ENCODE data around the gene DCLK1. TPM values are rescaled to one million over a fixed set of nuclear protein-coding genes. Genes with fewer than 3 reads are reported as not detected.

Gene DCLK1
- total and polyA plus RNA-seq, 4 experiments from 2014 or later: not detected

DNA sequence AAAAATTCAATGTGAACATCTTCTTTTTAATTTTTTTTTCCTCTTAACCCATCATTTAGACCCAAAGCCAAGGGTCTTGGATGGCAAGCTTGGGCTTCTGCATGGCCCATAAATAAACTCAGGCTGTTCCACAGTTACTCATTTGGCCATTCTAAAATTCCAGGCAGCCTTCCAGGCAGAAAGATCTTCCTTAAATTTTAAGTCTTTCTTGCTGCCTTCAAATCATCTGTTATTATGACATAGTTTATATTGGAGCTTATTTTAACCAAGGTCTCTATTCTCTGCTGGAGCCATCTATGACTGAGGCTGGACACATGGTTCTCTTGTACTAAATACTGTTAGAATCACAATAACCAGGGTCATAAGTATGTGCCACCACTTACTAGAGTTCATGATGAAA lies 337.4 kb downstream of the DCLK1 start:
- ChIA-PET CTCF (ENCODE audit: partially characterized antibody) (interaction anchor here (1.6 kb wide), 1 partner anchor 9 kb away, joined by 3 read pairs; no protein-coding TSS in a partner anchor), POLR2A (ENCODE audit: partially characterized antibody) (no interaction called here)
- H3K4me1 Mint-ChIP-seq: no peaks in the 10 kb centered on the region
- intact Hi-C loops (cut with micrococcal nuclease): no loop called here
- H3K36me3 Mint-ChIP-seq: no peaks in the 10 kb centered on the region
- no peak for DNase-seq
- no peak overlapping the region for H3K27ac Mint-ChIP-seq
- no peak overlapping the region for H3K4me3 ChIP-seq (ENCODE audit: low read length in 2 of 2)
- no peaks in the 10 kb centered on the region for H3K27me3 Mint-ChIP-seq
- H3K9me3 ChIP-seq (ENCODE audit: control insufficient read depth in 1 of 2, low read length in 2 of 2): no peaks in the 10 kb centered on the region
- no peak overlapping the region for H3K4me3 Mint-ChIP-seq
- H3K27me3 ChIP-seq (ENCODE audit: insufficient read depth, low read length): no peaks in the 10 kb centered on the region
- H3K36me3 ChIP-seq (ENCODE audit: insufficient read depth, low read length): no peaks in the 10 kb centered on the region
- H3K27ac ChIP-seq (ENCODE audit: low read depth, low read length): no peak overlapping the region
- H3K4me1 ChIP-seq (ENCODE audit: insufficient read depth, low read length): no peaks in the 10 kb centered on the region
- peaks cover 0 to 3% (median 0%) of the 10 kb centered on the region in 8 donors for H3K9me3 Mint-ChIP-seq

- H3K9me3 ChIP-seq (ENCODE audit: control insufficient read depth in 1 of 2, low read length in 2 of 2): no peaks in the 10 kb centered on the region
- Mint-ChIP-seq H3K4me1 (no peaks in the 10 kb centered on the region), H3K36me3 (no peaks in the 10 kb centered on the region), H3K27me3 (no peaks in the 10 kb centered on the region), H3K27ac (no peak overlapping the region), H3K9me3 (peaks cover 0 to 3% (median 0%) of the 10 kb centered on the region in 8 donors), H3K4me3 (no peak overlapping the region)
- ChIA-PET CTCF (ENCODE audit: partially characterized antibody) (interaction anchor here (1.6 kb wide), 1 partner anchor 10 kb away, joined by 3 read pairs; no protein-coding TSS in a partner anchor), POLR2A (ENCODE audit: partially characterized antibody) (no interaction called here)
- no peak for DNase-seq
- H3K36me3 ChIP-seq (ENCODE audit: insufficient read depth, low read length): no peaks in the 10 kb centered on the region
- no peaks in the 10 kb centered on the region for H3K4me1 ChIP-seq (ENCODE audit: insufficient read depth, low read length)
- no peaks in the 10 kb centered on the region for H3K27me3 ChIP-seq (ENCODE audit: insufficient read depth, low read length)
- intact Hi-C loops (cut with micrococcal nuclease): no loop called here
- H3K4me3 ChIP-seq (ENCODE audit: low read length in 2 of 2): no peak overlapping the region
- no peak overlapping the region for H3K27ac ChIP-seq (ENCODE audit: low read depth, low read length)
These were observed 338.3 kb downstream of the DCLK1 start for GRCh38 chr13:35792911-35793310.

GRCh38 chr13:35792021-35792420 lies 339.2 kb downstream of the DCLK1 start:
- no peaks in the 10 kb centered on the region for H3K36me3 Mint-ChIP-seq
- Histone ChIP-seq H3K36me3 (ENCODE audit: insufficient read depth, low read length) (no peaks in the 10 kb centered on the region), H3K27me3 (ENCODE audit: insufficient read depth, low read length) (no peaks in the 10 kb centered on the region), H3K4me3 (ENCODE audit: low read length in 2 of 2) (no peak overlapping the region), H3K9me3 (ENCODE audit: control insufficient read depth in 1 of 2, low read length in 2 of 2) (no peaks in the 10 kb centered on the region), H3K27ac (ENCODE audit: low read depth, low read length) (no peak overlapping the region), H3K4me1 (ENCODE audit: insufficient read depth, low read length) (no peaks in the 10 kb centered on the region)
- CTCF ChIA-PET (ENCODE audit: partially characterized antibody): no interaction called here
- H3K9me3 Mint-ChIP-seq: peaks cover 0 to 3% (median 0%) of the 10 kb centered on the region in 8 donors
- no peak overlapping the region for H3K4me3 Mint-ChIP-seq
- H3K27ac Mint-ChIP-seq: no peak overlapping the region
- no peak for DNase-seq
- H3K27me3 Mint-ChIP-seq: no peaks in the 10 kb centered on the region
- POLR2A ChIA-PET (ENCODE audit: partially characterized antibody): no interaction called here
- intact Hi-C loops (cut with micrococcal nuclease): no loop called here
- H3K4me1 Mint-ChIP-seq: no peaks in the 10 kb centered on the region

- H3K4me3 Mint-ChIP-seq: no peak overlapping the region
- Histone ChIP-seq H3K4me1 (ENCODE audit: insufficient read depth, low read length) (no peaks in the 10 kb centered on the region), H3K36me3 (ENCODE audit: insufficient read depth, low read length) (no peaks in the 10 kb centered on the region), H3K9me3 (ENCODE audit: control insufficient read depth in 1 of 2, low read length in 2 of 2) (no peaks in the 10 kb centered on the region), H3K27ac (ENCODE audit: low read depth, low read length) (no peak overlapping the region), H3K27me3 (ENCODE audit: insufficient read depth, low read length) (no peaks in the 10 kb centered on the region), H3K4me3 (ENCODE audit: low read length in 2 of 2) (no peak overlapping the region)
- H3K27me3 Mint-ChIP-seq: no peaks in the 10 kb centered on the region
- H3K27ac Mint-ChIP-seq: no peak overlapping the region
- no peaks in the 10 kb centered on the region for H3K4me1 Mint-ChIP-seq
- ChIA-PET POLR2A (ENCODE audit: partially characterized antibody) (no interaction called here), CTCF (ENCODE audit: partially characterized antibody) (no interaction called here)
- intact Hi-C loops (cut with micrococcal nuclease): no loop called here
- no peak for DNase-seq
- H3K9me3 Mint-ChIP-seq: peaks cover 0 to 3% (median 0%) of the 10 kb centered on the region in 8 donors
- H3K36me3 Mint-ChIP-seq: no peaks in the 10 kb centered on the region
These were observed 339.9 kb downstream of the DCLK1 start for GRCh38 chr13:35791184-35791851.

- Mint-ChIP-seq H3K4me3 (no peak overlapping the region), H3K9me3 (peaks cover 0 to 2% (median 0%) of the 10 kb centered on the region in 8 donors), H3K27me3 (no peaks in the 10 kb centered on the region), H3K4me1 (no peaks in the 10 kb centered on the region), H3K27ac (no peak overlapping the region), H3K36me3 (no peaks in the 10 kb centered on the region)
- DNase-seq: no peak
- ChIA-PET CTCF (ENCODE audit: partially characterized antibody) (interaction anchor here (0.9 kb wide), 1 partner anchor 75 kb away, joined by 3 read pairs; no protein-coding TSS in a partner anchor), POLR2A (ENCODE audit: partially characterized antibody) (no interaction called here)
- no peaks in the 10 kb centered on the region for H3K36me3 ChIP-seq (ENCODE audit: insufficient read depth, low read length)
- intact Hi-C loops (cut with micrococcal nuclease): no loop called here
- no peaks in the 10 kb centered on the region for H3K27me3 ChIP-seq (ENCODE audit: insufficient read depth, low read length)
- H3K4me3 ChIP-seq (ENCODE audit: low read length in 2 of 2): no peak overlapping the region
- H3K4me1 ChIP-seq (ENCODE audit: insufficient read depth, low read length): no peaks in the 10 kb centered on the region
- H3K9me3 ChIP-seq (ENCODE audit: control insufficient read depth in 1 of 2, low read length in 2 of 2): no peaks in the 10 kb centered on the region
- H3K27ac ChIP-seq (ENCODE audit: low read depth, low read length): no peak overlapping the region
These were observed 341.6 kb downstream of the DCLK1 start for GRCh38 chr13:35789335-35790165.

DNA sequence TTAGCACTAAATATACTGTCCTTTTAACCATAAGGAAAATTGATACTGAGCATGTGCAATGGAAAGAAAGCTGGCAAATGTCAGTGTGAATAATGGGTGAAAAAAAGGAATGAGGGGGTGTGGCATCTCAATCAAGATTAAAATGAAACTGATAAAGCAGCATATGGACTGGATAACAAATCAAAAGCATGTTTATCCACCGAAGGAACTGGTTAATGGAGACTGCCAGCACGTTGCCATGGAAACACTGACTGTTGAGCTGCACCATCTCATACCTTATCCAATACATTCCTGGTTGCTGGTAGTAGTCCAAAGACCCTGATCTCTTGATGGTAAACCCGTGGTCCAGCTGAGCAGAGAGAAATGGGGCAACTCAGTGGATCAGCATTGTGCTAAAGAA lies 343.2 kb downstream of the DCLK1 start:
- CTCF ChIA-PET (ENCODE audit: partially characterized antibody): no interaction called here
- no peak overlapping the region for H3K27ac ChIP-seq (ENCODE audit: low read depth, low read length)
- no peaks in the 10 kb centered on the region for H3K4me1 Mint-ChIP-seq
- no peaks in the 10 kb centered on the region for H3K36me3 Mint-ChIP-seq
- H3K4me3 Mint-ChIP-seq: no peak overlapping the region
- no peak overlapping the region for H3K27ac Mint-ChIP-seq
- no peak overlapping the region for H3K4me3 ChIP-seq (ENCODE audit: low read length in 2 of 2)
- intact Hi-C loops (cut with micrococcal nuclease): no loop called here
- no peaks in the 10 kb centered on the region for H3K27me3 ChIP-seq (ENCODE audit: insufficient read depth, low read length)
- POLR2A ChIA-PET (ENCODE audit: partially characterized antibody): no interaction called here
- no peaks in the 10 kb centered on the region for H3K4me1 ChIP-seq (ENCODE audit: insufficient read depth, low read length)
- peaks cover 0 to 2% (median 0%) of the 10 kb centered on the region in 8 donors for H3K9me3 Mint-ChIP-seq
- no peaks in the 10 kb centered on the region for H3K36me3 ChIP-seq (ENCODE audit: insufficient read depth, low read length)
- no peaks in the 10 kb centered on the region for H3K9me3 ChIP-seq (ENCODE audit: control insufficient read depth in 1 of 2, low read length in 2 of 2)
- H3K27me3 Mint-ChIP-seq: no peaks in the 10 kb centered on the region
- DNase-seq: no peak

DNA sequence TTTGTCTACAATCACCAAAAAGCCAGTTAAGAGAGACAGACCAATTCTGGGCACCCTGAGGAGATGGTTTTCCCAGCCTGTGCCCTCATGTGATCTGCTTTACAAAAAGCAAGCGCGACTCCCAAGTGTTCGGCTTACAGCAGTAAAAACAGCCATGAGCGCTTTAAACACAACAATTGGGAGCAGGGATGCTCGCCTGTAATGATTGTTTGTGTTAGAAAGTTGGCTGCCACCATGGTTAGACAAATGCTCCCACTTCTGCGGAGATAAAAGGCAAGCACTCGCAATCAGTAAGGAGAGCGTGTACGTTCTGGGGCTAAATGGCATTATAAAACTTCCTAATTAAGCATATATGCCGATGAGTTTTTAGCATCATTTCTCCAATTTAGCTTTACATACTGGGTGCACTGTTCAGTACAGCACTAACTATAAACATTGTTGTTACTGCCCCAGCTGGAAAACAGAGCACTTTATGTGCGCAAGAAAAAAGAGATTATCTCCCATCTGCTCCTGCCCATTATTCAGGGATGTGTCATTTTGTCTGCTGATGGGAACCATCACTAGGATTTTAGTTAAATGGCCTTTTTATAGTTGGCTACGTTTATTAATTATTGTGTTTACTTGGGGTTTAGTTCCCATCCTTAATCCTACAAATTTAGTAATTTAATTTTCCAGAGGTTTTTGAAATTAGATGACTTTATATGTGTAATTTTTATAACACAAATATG lies 345.4 kb downstream of the DCLK1 start:
- ChIA-PET POLR2A (ENCODE audit: partially characterized antibody) (no interaction called here), CTCF (ENCODE audit: partially characterized antibody) (no interaction called here)
- Mint-ChIP-seq H3K4me3 (no peak overlapping the region), H3K4me1 (no peaks in the 10 kb centered on the region), H3K27ac (no peak overlapping the region), H3K36me3 (no peaks in the 10 kb centered on the region), H3K9me3 (peaks cover 0 to 2% (median 0%) of the 10 kb centered on the region in 8 donors), H3K27me3 (no peaks in the 10 kb centered on the region)
- H3K4me1 ChIP-seq (ENCODE audit: insufficient read depth, low read length): no peaks in the 10 kb centered on the region
- no peaks in the 10 kb centered on the region for H3K9me3 ChIP-seq (ENCODE audit: control insufficient read depth in 1 of 2, low read length in 2 of 2)
- intact Hi-C loops (cut with micrococcal nuclease): no loop called here
- no peak overlapping the region for H3K27ac ChIP-seq (ENCODE audit: low read depth, low read length)
- no peak overlapping the region for H3K4me3 ChIP-seq (ENCODE audit: low read length in 2 of 2)
- no peaks in the 10 kb centered on the region for H3K36me3 ChIP-seq (ENCODE audit: insufficient read depth, low read length)
- no peaks in the 10 kb centered on the region for H3K27me3 ChIP-seq (ENCODE audit: insufficient read depth, low read length)
- DNase-seq: no peak
